ENCODE measurements around the gene ADAM15. TPM values are rescaled to one million over a fixed set of nuclear protein-coding genes. Genes with fewer than 3 reads are reported as not detected.

Gene ADAM15
- total RNA-seq, 1 donor from 2014 or later: 33.3 TPM

DNA sequence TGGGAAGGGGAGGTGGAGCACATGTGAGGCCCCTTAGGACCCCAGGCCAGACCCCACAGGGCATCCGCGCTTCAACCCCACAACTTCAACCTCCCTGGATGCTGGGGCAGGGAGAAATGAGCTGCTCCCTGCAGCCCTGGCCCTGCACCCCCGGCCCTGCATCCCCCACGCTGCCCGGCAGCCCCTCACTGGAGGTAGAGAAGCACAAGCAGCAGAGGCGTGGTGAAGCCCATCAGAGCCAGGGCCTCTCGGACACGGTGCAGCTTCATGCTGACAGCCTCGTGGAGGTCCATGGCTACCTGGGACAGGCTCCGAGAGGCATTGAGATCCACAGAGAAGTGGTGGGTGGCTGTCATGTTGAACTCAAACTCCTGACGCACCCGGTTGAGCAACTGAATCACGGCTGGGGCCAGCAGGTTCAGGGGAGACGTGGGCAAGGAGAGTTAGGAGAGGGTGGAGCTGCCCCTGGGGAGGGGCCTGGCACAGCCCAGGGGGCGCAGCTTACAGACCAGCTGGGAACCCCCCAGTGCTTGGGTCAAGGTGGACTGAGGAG, 20.8 kb upstream of the ADAM15 start:
- DNase-seq (ENCODE audit: low read depth): no peak

DNA sequence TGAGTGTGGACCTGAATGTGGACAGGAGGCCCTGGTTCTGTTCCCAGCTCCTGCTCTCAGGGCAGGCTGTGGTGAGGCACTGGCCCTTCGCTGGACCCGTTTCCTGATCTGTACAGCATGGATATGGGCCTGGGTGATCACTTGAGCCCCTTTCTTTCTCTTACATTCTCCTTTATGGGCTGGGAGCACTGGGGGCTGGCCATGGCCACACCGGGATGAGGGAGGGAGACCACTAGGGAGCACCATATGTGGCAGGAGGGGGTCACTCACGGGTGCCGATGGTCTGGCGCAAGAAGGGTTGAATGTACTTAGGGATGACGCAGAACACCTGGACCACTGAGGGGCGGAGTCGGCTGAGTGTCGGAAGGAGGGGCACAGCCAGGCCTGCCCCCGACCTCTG, 20.2 kb upstream of the ADAM15 start:
- no peak for DNase-seq (ENCODE audit: low read depth)

- no peak for DNase-seq (ENCODE audit: low read depth)
These were observed 18.2 kb upstream of the ADAM15 start for GRCh38 chr1:155032886-155033285.

GRCh38 chr1:155033524-155033923, 17.6 kb upstream of the ADAM15 start, which contains the start of the genes DCST1 and DCST2:
TSS of gene DCST1 (plus strand) at chr1:155033824. CDS start at chr1:155034037, 213 bp downstream.
TSS of gene DCST2 (minus strand) at chr1:155033781. CDS start at chr1:155033701, 80 bp downstream.
- no peak for DNase-seq (ENCODE audit: low read depth)

GRCh38 chr1:155034318-155035208, 16.6 kb upstream of the ADAM15 start:
- DNase-seq (ENCODE audit: low read depth): no peak

GRCh38 chr1:155035936-155036335, 15.2 kb upstream of the ADAM15 start:
- no peak for DNase-seq (ENCODE audit: low read depth)

DNA sequence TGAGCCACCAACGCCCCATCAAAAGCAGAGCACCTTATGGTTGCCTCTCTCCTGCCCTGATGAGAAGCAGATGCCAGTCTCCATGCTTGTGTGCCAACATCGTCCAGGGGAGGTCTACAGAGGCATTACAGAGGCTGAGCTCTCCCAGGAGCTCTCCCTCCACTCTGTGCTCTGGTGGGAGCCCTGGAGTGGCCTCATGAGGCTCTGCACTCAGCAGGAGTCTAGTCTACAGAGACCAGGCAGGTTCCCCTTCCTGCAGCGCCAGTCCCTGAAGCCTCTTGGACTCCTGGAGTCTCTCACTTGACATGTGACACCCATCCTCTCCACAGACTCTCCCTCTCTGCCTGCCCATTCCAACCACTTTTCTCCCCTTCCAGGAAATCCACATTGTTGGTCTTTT, 14.1 kb upstream of the ADAM15 start:
- no peak for DNase-seq (ENCODE audit: low read depth)

- DNase-seq (ENCODE audit: low read depth): no peak
These were observed 13.2 kb upstream of the ADAM15 start for GRCh38 chr1:155037851-155038441.

DNA sequence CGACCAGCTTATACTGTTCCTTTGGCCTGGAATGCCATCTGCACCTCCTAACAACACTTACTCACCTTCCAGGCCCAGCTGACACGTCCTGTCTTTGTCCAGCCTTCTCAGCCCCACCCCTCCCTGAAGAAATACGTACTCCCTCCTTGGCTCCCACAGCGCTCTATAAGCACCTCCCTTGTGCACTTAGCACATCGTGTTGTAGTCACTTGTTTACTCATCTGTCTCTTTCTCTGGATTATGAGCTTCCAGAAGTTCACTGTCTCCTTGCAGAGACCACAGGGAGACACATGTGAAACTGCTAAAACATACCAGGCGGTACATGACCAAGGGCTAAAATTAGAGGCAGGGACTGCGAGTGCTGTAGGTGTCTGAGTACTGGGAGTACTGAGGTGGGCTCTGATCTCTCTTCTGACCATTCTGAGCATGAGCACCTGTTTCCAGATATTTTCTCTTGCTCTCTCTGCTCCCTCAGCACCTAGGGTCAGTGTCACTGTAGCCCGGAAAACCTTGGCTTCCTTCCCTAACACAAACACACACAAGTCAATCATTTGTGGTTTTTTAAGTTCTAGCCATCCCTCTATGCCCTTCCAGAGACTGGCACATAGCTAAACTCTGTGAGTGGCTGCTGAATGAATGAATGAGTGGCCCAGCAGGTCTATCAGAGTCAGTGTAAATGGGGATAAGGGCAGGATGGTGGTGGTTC, 12.4 kb upstream of the ADAM15 start:
- peak; percentile 68 for DNase-seq (ENCODE audit: low read depth)

DNA sequence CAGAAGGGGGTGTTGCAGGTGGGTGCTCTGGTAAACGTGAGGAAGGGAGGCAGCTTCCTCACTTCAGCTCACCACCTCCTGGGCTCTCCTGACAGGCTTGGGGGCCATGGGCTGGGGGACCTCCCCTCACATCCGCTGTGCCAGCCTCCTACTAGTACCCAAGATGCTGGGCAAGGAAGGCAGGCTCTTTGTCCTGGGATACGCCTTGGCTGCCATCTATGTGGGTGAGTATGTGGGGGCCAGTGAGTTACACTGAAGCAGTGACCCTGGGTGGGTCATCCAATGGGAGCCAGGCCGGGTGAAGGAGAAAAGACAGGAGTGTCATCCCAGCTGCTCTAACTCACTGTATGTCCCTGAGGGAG, 11.8 kb upstream of the ADAM15 start:
- no peak for DNase-seq (ENCODE audit: low read depth)

DNA sequence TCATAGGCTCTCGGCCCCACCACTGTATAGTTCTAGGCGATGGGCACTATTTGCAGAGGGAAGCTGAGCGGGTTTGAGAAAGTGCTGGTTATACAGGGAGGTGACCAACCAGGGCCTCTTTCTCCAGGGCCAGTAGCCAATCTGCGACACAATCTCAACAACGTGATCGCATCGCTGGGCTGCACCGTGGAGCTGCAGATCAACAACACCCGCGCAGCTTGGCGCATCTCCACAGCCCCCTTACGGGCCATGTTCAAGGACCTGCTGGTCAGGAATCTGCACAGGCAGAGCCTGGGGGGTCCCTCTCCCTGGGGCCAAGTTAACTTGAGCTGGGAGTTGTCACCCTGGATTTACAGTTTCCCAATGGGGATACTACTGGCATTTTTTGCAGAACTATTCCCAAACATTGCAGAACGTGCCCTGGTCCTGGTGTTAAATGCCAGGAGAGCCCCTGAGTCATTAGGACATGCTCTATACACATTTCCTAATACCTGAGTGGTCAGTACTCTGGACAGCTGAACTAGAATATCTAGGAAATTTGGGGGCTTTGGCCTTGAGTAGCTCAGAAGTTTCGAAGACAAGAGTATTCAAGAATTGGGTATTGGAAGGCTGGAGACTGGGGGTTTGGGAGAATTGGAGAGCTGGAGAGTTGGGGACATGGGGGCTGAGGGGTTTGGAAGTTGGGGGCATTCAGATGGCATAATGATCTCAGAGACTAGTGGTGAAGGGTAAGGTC, 10.6 kb upstream of the ADAM15 start:
- no peak for DNase-seq (ENCODE audit: low read depth)

GRCh38 chr1:155042789-155043188, 8.3 kb upstream of the ADAM15 start:
- DNase-seq (ENCODE audit: low read depth): no peak

DNA sequence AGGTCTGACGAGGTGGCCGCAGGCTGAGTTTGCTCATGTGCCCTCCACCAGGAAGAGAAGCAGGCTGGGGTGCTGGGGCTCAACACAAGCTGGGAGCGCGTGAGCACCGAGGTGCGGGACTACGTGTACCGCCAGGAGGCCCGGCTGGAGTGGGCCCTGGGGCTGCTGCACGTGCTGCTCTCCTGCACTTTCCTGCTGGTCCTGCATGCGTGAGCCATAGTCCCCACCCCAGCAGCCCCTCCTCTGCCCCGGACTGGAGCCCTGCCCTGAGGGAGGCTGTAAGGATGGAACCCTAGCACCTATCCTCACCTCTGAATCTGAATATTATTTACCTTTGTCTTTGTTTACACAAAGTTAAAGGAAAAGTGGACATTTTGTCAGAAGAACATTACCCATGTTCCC, 7.8 kb upstream of the ADAM15 start:
- no peak for DNase-seq (ENCODE audit: low read depth)

GRCh38 chr1:155043793-155044192, 7.3 kb upstream of the ADAM15 start:
- no peak for DNase-seq (ENCODE audit: low read depth)

- no peak for DNase-seq (ENCODE audit: low read depth)
These were observed 6.8 kb upstream of the ADAM15 start for GRCh38 chr1:155044365-155044764.

DNA sequence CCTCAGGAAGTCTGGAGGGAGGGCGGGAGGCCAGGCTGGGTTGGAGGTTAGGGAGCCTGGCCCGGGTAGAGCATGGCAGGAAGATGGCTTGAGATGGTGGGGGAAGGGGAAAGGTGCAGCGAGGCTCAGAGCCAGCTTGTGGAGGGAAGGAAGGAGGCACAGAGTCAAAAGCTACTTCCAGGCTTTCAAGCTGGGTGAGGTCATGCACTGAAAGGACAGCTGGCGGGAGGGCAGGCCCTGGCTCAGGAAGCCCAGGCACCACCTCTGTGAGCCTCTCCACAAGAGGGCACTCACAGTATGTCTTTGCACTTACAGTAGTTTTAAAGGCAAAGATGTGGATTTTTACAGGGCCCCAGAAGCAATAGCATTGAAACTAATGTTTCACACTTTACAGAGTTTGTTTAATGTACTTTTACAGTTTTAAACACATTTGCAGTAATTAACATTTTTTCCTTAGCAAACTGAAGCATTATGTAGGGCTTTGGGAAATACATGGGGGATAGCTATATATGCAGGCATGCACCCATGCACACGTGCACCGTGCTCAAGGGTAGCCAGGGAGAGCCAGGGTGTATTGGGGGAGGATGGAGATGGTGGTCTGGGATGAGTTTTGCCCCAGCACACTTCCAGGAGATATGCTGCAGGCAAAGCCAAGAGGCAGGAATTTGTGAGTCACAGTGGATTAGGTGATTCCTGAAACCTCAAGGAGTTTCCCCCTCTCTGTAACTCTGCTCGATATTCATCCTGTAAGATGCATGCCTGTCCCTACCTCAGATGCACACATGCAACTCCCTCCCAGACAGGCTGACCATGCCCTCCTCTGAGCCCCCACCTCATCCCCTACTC, 6.1 kb upstream of the ADAM15 start:
- DNase-seq (ENCODE audit: low read depth): peak; percentile 91

GRCh38 chr1:155048449-155049334, 2.4 kb upstream of the ADAM15 start:
- no peak for DNase-seq (ENCODE audit: low read depth)

- DNase-seq (ENCODE audit: low read depth): peak; percentile 35
These were observed 1.2 kb upstream of the ADAM15 start for GRCh38 chr1:155049651-155050559.
